ENCODE measurements around the gene PCBP3. TPM values are rescaled to one million over a fixed set of nuclear protein-coding genes. Genes with fewer than 3 reads are reported as not detected.

PCBP3 gene
- total and polyA plus RNA-seq, 2 of the 8 experiments (the other 6 are each of a cell fraction or from before 2014, with no cell fraction given) = 3.5 to 6.3 TPM

GRCh38 chr21:45873866-45874265 lies 230.3 kb downstream of the PCBP3 start:
- POLR2A ChIA-PET (ENCODE audit: partially characterized antibody) = no interaction called here
- Histone ChIP-seq H3K4ac (replicated peaks; ENCODE audit: insufficient read length, low read depth, low read length) (no peak overlapping the region), H2BK20ac (ENCODE audit: low read length) (no peak overlapping the region), H2AK5ac (ENCODE audit: low read depth, low read length) (no peak overlapping the region), H3K79me1 (ENCODE audit: low read depth, low read length) (no peaks in the 10 kb centered on the region), H4K8ac (ENCODE audit: extremely low read depth, insufficient read depth, low read length) (no peak overlapping the region), H3K23ac (ENCODE audit: insufficient read length) (no peak overlapping the region), H3K56ac (replicated peaks; ENCODE audit: insufficient read length, low read depth, low read length) (no peak overlapping the region), H3K4me3 (ENCODE audit: extremely low read depth in 1 of 4, insufficient read depth in 2 of 4, low read depth in 3 of 4, low read length in 4 of 4) (no peak overlapping the region), H3K36me3 (ENCODE audit: control insufficient read depth in 2 of 4, insufficient read depth in 4 of 4, low read length in 3 of 4) (no peaks in the 10 kb centered on the region), H2BK12ac (ENCODE audit: low read depth, low read length) (no peak overlapping the region), H3K27ac (ENCODE audit: low read depth, low read length) (no peak overlapping the region), H3K18ac (ENCODE audit: extremely low read depth, low read length) (no peak overlapping the region), H3K4me2 (ENCODE audit: insufficient read depth in 1 of 2, low read depth in 2 of 2, low read length in 2 of 2) (no peak overlapping the region), H3K9ac (replicated peaks in 1 of 4; ENCODE audit: extremely low read depth in 1 of 4, low read depth in 3 of 4, low read length in 3 of 4) (no peak overlapping the region), H3K4me1 (replicated peaks in 1 of 4; ENCODE audit: control insufficient read depth in 3 of 4, insufficient read depth in 4 of 4, low read length in 3 of 4) (peaks cover 0 to 3% (median 0%) of the 10 kb centered on the region in 4 experiments; a peak in 2 of 7 replicates), H2BK5ac (ENCODE audit: low read depth, low read length) (no peak overlapping the region), H4K5ac (ENCODE audit: insufficient read length, low read depth, low read length) (no peak overlapping the region), H4K91ac (replicated peaks; ENCODE audit: insufficient read length, low read length) (no peak overlapping the region), H3K9me3 (ENCODE audit: insufficient read depth in 2 of 2, low read depth in 1 of 2, low read length in 1 of 2) (no peaks in the 10 kb centered on the region), H3K14ac (ENCODE audit: insufficient read length) (no peak overlapping the region), H3K27me3 (replicated peaks in 1 of 4; ENCODE audit: control insufficient read depth in 3 of 4, extremely low read depth in 1 of 4, insufficient read depth in 3 of 4, low read length in 3 of 4) (no peaks in the 10 kb centered on the region), H3K79me2 (ENCODE audit: control insufficient read depth in 1 of 2, insufficient read depth in 2 of 2, low read length in 2 of 2) (no peaks in the 10 kb centered on the region), H2BK120ac (replicated peaks; ENCODE audit: low read depth, low read length) (no peak overlapping the region), H4K20me1 (replicated peaks in 1 of 2; ENCODE audit: control insufficient read depth in 1 of 2, insufficient read depth in 2 of 2, low read length in 2 of 2) (peaks cover 0 to 4% of the 10 kb centered on the region in 2 experiments), H2BK15ac (ENCODE audit: low read length) (no peak overlapping the region), H2AFZ (ENCODE audit: low read length) (no peak overlapping the region), H3K23me2 (ENCODE audit: low read depth, low read length) (no peaks in the 10 kb centered on the region)
- CTCF ChIA-PET (ENCODE audit: partially characterized antibody) = interaction anchor here (0.9 kb wide), 2 partner anchors 13 to 1385 kb away, joined by 3 read pairs; no protein-coding TSS in a partner anchor
- TF ChIP-seq ATF3 (IDR thresholded peaks at IDR 0.05; ENCODE audit: insufficient read depth, low read depth, low read length) (no peak), TEAD4 (IDR thresholded peaks at IDR 0.05; ENCODE audit: low read depth, low read length) (no peak)
- FAIRE-seq = no peak
- 92% methylated on average over 14 of the region's 15 CpGs; no CpG with 5 or more reads in 1 of the 2 experiments for WGBS, 2 experiments (ENCODE audit: extremely low coverage in 1 of 2, insufficient coverage in 1 of 2, insufficient read length in 1 of 2, insufficient replicate concordance in 2 of 2, low coverage in 1 of 2, low lambda C conversion rate in 2 of 2, missing lambda C conversion rate in 1 of 2)
- no peak for DNase-seq (ENCODE audit: low read depth in 1 of 2, low spot score in 2 of 2)
